ENCODE data around the gene HAGH. TPM values are rescaled to one million over a fixed set of nuclear protein-coding genes. Genes with fewer than 3 reads are reported as not detected.

The HAGH gene
- total RNA-seq, 1 donor from 2014 or later, result 31.1 TPM

- Mint-ChIP-seq H3K27ac (ENCODE audit: unreplicated experiment) (no peak overlapping the region), H3K4me3 (no peak overlapping the region), H3K4me1 (peaks cover 11% of the 10 kb centered on the region), H3K9me3 (no peaks in the 10 kb centered on the region), H3K27me3 (ENCODE audit: low read depth) (peaks cover 3% of the 10 kb centered on the region), H3K36me3 (ENCODE audit: low read depth) (peaks cover 4% of the 10 kb centered on the region)
- no peak for DNase-seq (ENCODE audit: low read depth, low spot score)
- TF ChIP-seq CTCF (conservative IDR thresholded peaks at IDR 0.05), result no peak
These were observed 39.1 kb downstream of the HAGH start for GRCh38 chr16:1787322-1788094.

- H3K27ac Mint-ChIP-seq (ENCODE audit: unreplicated experiment), result no peak overlapping the region
- no peak overlapping the region for H3K4me3 Mint-ChIP-seq
- TF ChIP-seq CTCF (conservative IDR thresholded peaks at IDR 0.05), result no peak
- DNase-seq (ENCODE audit: low read depth, low spot score), result no peak
- no peaks in the 10 kb centered on the region for H3K9me3 Mint-ChIP-seq
- peaks cover 4% of the 10 kb centered on the region for H3K27me3 Mint-ChIP-seq (ENCODE audit: low read depth)
- H3K36me3 Mint-ChIP-seq (ENCODE audit: low read depth), result peaks cover 5% of the 10 kb centered on the region
- H3K4me1 Mint-ChIP-seq, result peaks cover 13% of the 10 kb centered on the region
These were observed 39.6 kb downstream of the HAGH start for GRCh38 chr16:1787056-1787321.

- H3K36me3 Mint-ChIP-seq (ENCODE audit: low read depth), result peaks cover 5% of the 10 kb centered on the region
- peaks cover 4% of the 10 kb centered on the region for H3K27me3 Mint-ChIP-seq (ENCODE audit: low read depth)
- no peak overlapping the region for H3K4me3 Mint-ChIP-seq
- H3K9me3 Mint-ChIP-seq, result no peaks in the 10 kb centered on the region
- no peak overlapping the region for H3K27ac Mint-ChIP-seq (ENCODE audit: unreplicated experiment)
- no peak for TF ChIP-seq CTCF (conservative IDR thresholded peaks at IDR 0.05)
- H3K4me1 Mint-ChIP-seq, result peaks cover 18% of the 10 kb centered on the region
- DNase-seq (ENCODE audit: low read depth, low spot score), result no peak
These were observed 40.2 kb downstream of the HAGH start for GRCh38 chr16:1786242-1787055.

- peak overlapping the region; percentile 34 for H3K4me3 Mint-ChIP-seq
- no peak for TF ChIP-seq CTCF (conservative IDR thresholded peaks at IDR 0.05)
These were observed 40.8 kb downstream of the HAGH start for GRCh38 chr16:1785846-1786170.

GRCh38 chr16:1784977-1785845 lies 41.4 kb downstream of the HAGH start:
- Mint-ChIP-seq H3K4me1 (peaks cover 22% of the 10 kb centered on the region), H3K27ac (ENCODE audit: unreplicated experiment) (no peak overlapping the region), H3K27me3 (ENCODE audit: low read depth) (peaks cover 4% of the 10 kb centered on the region), H3K9me3 (no peaks in the 10 kb centered on the region), H3K36me3 (ENCODE audit: low read depth) (peaks cover 5% of the 10 kb centered on the region), H3K4me3 (peak overlapping the region; percentile 87)
- DNase-seq (ENCODE audit: low read depth, low spot score), result no peak
- no peak for TF ChIP-seq CTCF (conservative IDR thresholded peaks at IDR 0.05)

More at GRCh38 chr16:1785846-1786170, 40.8 kb downstream of the HAGH start:
- DNase-seq (ENCODE audit: low read depth, low spot score), result no peak
- peaks cover 5% of the 10 kb centered on the region for H3K36me3 Mint-ChIP-seq (ENCODE audit: low read depth)
- no peaks in the 10 kb centered on the region for H3K9me3 Mint-ChIP-seq
- peaks cover 4% of the 10 kb centered on the region for H3K27me3 Mint-ChIP-seq (ENCODE audit: low read depth)
- H3K4me1 Mint-ChIP-seq, result peaks cover 22% of the 10 kb centered on the region
- H3K27ac Mint-ChIP-seq (ENCODE audit: unreplicated experiment), result no peak overlapping the region
